GM19193 (cell line): ENCODE results near the gene TIMM17B.

Source experiments
- POLR2A ChIP-seq: IDR thresholded peaks from 4 replicates; pipeline ENCODE4 v1.6.1; 2011; ENCODE audit not compliant: insufficient read depth, insufficient read length; ENCODE audit errors: extremely low read depth

TIMM17B gene

GRCh38 chrX:48908600-48908999 is 11.0 kb upstream of the TIMM17B start:
- TF ChIP-seq POLR2A, result no peak

- TF ChIP-seq POLR2A, result no peak
These were observed 7.7 kb upstream of the TIMM17B start for GRCh38 chrX:48905090-48905790.

DNA sequence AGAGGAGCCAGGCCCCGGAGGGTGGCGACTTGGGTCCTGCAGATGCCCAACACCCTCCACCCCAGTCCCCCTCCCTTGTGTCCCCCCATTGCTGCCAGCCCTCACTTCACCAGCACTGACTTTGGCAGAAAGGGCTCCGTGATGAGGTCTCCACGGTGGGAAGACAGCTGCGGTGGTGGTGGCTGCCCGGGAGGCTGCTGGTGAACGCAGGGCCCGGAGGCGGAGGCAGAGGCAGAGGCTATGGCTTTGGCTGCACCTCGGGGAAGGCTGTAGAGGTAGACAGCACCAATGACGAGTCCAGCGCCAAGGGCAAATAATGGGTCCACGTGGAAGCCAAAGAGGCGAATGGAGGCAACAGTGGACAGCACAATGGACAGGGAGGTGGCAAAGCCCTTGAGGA is 7.1 kb upstream of the TIMM17B start:
- no peak for TF ChIP-seq POLR2A

GRCh38 chrX:48904180-48904579 is 6.6 kb upstream of the TIMM17B start:
- TF ChIP-seq POLR2A, result peak; percentile 7

GRCh38 chrX:48903290-48903689 is 5.7 kb upstream of the TIMM17B start:
- TF ChIP-seq POLR2A, result no peak

- TF ChIP-seq POLR2A, result no peak
These were observed 5.2 kb upstream of the TIMM17B start for GRCh38 chrX:48902776-48903175.

DNA sequence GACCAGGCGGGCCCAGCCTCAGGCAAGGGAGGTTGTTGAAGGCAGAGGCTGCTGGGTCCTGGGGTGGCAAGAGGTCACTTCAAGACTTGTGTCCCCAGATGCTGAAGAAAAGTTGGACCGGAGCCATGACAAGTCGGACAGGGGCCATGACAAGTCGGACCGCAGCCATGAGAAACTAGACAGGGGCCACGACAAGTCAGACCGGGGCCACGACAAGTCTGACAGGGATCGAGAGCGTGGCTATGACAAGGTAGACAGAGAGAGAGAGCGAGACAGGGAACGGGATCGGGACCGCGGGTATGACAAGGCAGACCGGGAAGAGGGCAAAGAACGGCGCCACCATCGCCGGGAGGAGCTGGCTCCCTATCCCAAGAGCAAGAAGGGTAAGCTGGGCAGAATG is 4.6 kb upstream of the TIMM17B start:
- peak; percentile 9 for TF ChIP-seq POLR2A

DNA sequence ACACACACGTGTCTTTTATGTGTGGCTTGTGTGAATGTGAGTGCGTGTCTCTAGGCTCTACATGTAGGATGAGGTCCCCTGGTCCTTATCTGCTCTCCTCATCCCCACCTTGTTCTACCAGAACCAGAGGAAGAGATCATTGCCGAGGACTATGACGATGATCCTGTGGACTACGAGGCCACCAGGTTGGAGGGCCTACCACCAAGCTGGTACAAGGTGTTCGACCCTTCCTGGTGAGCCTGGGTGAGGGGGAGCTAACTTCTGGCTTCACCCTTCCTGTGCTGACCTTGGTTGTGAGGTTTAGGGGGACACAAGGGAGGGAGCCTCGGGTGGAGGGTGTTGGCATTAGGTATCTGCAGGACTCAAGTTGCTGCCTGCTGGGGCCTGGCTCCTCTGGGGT is 3.5 kb upstream of the TIMM17B start:
- no peak for TF ChIP-seq POLR2A

GRCh38 chrX:48899078-48899410 is 1.5 kb upstream of the TIMM17B start:
- TF ChIP-seq POLR2A, result no peak

GRCh38 chrX:48897157-48897624 is 377 bp downstream of the TIMM17B start:
- no peak for TF ChIP-seq POLR2A

DNA sequence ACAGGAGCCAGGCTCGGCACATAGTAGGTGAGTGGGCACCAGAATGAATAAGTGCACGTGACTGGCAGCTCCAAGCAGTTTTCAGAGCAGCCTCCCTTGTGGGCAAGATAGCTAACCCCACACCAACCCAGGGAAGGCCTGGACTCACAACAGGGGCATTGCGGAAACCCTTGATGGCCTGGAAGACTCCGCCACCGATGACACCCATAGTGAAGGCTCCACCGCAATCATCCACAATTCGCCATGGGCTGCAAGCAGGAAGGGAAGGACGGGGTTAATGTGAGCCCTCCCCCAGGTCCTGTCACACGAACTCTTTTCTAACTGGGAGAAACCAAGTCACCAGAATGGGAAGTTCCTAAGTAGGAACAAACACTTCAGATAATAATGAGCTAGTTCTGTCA is 957 bp downstream of the TIMM17B start:
- no peak for TF ChIP-seq POLR2A

DNA sequence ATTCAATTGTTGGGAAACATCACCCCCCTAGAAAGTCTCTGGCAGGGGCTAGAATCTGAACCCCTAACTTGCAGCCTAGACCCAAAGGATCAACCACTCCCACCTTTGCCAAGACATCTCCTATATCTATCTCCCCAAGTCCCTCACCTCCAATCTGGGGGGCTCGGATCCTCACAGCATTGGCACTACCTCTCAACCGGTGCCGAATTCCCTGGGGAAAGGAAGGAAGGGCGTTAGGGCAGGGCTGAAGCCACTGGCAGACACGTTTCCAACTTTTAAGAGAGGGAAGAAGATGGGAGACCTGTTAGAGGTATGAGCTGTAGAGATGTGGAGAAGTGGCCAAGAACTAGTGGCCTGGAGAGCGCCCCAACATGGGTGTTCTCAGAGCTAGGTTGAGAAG is 2.7 kb downstream of the TIMM17B start:
- no peak for TF ChIP-seq POLR2A

GRCh38 chrX:48893556-48894348 is 3.8 kb downstream of the TIMM17B start:
- no peak for TF ChIP-seq POLR2A

DNA sequence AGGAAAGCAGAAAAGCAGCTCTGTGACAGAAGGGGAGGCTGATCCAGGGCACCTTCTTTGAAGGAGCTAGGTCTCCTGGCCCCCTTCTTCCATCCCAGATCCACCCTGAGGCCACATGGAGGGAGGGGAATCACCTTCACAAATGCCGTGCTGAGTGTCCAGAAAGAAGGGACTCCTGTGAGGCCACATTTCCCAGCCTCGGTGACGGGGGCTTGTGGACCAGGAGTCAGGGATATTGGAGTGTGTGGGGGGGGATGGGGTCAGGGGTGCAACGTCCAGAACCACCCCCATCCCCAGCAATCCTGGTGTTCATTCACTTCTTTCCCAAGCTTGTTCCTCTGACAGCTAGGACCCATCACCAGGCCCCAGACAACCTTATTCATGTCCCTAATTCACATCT is 4.7 kb downstream of the TIMM17B start:
- no peak for TF ChIP-seq POLR2A

DNA sequence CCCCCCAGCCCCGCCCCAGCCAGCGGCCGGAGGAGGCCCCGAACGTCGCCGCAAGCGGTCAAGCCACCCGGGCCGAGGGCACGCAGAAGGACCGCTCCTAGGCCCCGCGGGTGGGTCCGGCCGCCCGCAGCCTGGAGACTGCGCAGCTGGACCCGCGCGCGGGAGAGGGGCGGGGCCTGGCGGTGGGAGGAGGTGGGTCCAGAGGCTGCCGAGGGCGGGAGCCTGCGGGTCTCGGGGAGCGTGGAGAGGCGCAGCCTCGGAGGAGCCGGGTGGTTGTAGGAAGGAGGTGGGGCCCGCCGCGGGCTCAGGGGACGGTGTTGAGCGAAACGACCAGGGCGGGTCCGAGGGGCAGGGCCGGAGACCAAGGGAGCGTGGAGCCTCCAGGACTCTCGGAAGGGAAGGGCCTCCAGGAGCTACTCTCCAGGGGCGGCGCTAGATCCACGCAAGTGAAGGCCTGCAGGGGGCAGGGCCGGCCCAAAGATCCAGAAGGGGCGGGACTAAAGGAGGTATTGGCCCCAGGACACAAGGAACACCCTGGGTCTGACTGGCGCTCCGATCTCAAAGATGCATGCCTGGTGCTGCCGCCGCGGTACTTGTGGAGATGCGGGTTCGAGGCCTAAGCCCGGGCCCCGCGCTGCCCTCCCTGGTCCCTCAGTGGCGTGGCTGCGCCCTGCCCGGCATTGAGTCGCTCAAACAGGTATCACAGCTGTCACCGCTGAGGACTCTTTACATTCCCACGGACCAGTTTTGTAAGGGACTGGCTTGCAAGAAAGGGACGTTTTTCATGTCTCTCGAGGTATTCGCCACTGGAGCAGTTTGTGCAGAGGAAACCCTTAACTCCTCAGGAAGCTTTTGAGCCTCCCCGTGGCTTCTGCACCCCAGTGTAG is 5.9 kb downstream of the TIMM17B start:
- TF ChIP-seq POLR2A, result no peak
